Gastroesophageal sphincter (tissue), 4 donors: ENCODE measurements around the gene NMRK1. TPM values are rescaled to one million over a fixed set of nuclear protein-coding genes. Genes with fewer than 3 reads are reported as not detected.

Experiments
- ATAC-seq: fragments of 150-250 bp; one replicate; pipeline ENCODE4 v1.9.1; 2016; ENCODE audit warnings: mild to moderate bottlenecking, moderate library complexity
- H3K27ac ChIP-seq, 4 donors: fragments of 200-600 bp; sonication (generic) in 3 of 4; 1 replicate in 3 of 4; 2 replicates in 1 of 4; pipeline ENCODE4 v1.5.1; 2016 to 2019
- H3K27me3 ChIP-seq: fragments of 200-600 bp; sonication (generic); one replicate; pipeline ENCODE4 v1.5.1; 2019
- H3K36me3 ChIP-seq, 2 donors: fragments of 200-600 bp; sonication (generic); one replicate each; pipeline ENCODE4 v1.5.1; 2019; ENCODE audit warnings: control low read depth in 1 of 2
- H3K4me1 ChIP-seq, 3 donors: fragments of 200-600 bp; sonication (generic); 1 replicate in 2 of 3; 2 replicates in 1 of 3; pipeline ENCODE4 v1.5.1; 2016 to 2019; ENCODE audit warnings: control low read depth in 2 of 3
- H3K4me3 ChIP-seq, 2 donors: fragments of 200-600 bp; sonication (generic); one replicate each; pipeline ENCODE4 v1.5.1; 2019; ENCODE audit warnings: mild to moderate bottlenecking in 1 of 2, moderate library complexity in 1 of 2
- H3K9me3 ChIP-seq, 3 donors: fragments of 200-600 bp; sonication (generic); one replicate each; pipeline ENCODE4 v1.5.1; 2017 to 2019; ENCODE audit warnings: control low read depth in 2 of 3
- EP300 ChIP-seq: sonication (generic); formaldehyde crosslinking; IDR thresholded peaks from one replicate; pipeline ENCODE4 v1.6.1; 2017; ENCODE audit warnings: antibody characterized with exemption, mild to moderate bottlenecking
- POLR2A ChIP-seq, 2 donors: fragments of 450-650 bp; IDR thresholded peaks; one replicate each; pipeline ENCODE4 v1.6.1; 2017; ENCODE audit warnings: antibody characterized with exemption in 2 of 2, mild to moderate bottlenecking in 2 of 2, moderate library complexity in 1 of 2
- POLR2AphosphoS5 ChIP-seq: sonication (generic); formaldehyde crosslinking; IDR thresholded peaks from one replicate; pipeline ENCODE4 v1.6.1; 2017; ENCODE audit warnings: antibody characterized with exemption
- WGBS, 2 donors: methylation state at CpG; one replicate each; pipeline ENCODE4 v1.1.5; 2018; ENCODE audit warnings: low coverage in 1 of 2; 5-methylcytosine and 5-hydroxymethylcytosine counted together
- total RNA-seq, 4 donors: library from RNA; depleted of rRNA; stranded (reverse); fragments of >200 nt; gene quantifications; one replicate each; pipeline ENCODE4 v1.1.0, GENCODE V29; 2016
- TF ChIP-seq, protein P1 (sequence below), 4 experiments: fragments of 200-600 bp in 2 of 4; fragments of 450-650 bp in 2 of 4; sonication (generic) in 1 of 4; IDR thresholded peaks; one replicate each; pipeline ENCODE4 v1.5.1; 2017 to 2019; ENCODE audit warnings: antibody characterized with exemption in 4 of 4, mild to moderate bottlenecking in 2 of 4, moderate library complexity in 2 of 4

The NMRK1 gene
- total RNA-seq, 4 donors from 2014 or later = 6.3 to 21.5 (median 13.6) TPM

DNA sequence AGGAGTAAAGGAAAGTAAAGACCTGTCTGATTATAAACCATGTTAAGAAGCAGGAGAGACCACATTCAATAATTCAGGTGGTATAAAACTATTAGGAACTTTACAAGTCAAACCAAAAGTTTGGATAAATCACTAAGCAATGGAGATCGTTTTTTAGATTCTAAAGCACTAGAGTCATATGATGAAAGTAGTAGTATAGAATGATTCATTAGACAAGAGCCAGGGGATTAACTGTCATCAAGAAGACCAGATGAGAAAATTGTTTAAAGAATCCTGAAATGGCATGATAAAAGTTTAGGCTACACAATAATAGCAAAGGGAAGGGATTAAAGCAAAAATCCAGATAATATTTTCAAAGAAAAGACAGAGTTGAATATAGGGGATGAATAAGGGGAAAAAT lies 46.9 kb downstream of the NMRK1 start:
- TF ChIP-seq, protein P1, sequence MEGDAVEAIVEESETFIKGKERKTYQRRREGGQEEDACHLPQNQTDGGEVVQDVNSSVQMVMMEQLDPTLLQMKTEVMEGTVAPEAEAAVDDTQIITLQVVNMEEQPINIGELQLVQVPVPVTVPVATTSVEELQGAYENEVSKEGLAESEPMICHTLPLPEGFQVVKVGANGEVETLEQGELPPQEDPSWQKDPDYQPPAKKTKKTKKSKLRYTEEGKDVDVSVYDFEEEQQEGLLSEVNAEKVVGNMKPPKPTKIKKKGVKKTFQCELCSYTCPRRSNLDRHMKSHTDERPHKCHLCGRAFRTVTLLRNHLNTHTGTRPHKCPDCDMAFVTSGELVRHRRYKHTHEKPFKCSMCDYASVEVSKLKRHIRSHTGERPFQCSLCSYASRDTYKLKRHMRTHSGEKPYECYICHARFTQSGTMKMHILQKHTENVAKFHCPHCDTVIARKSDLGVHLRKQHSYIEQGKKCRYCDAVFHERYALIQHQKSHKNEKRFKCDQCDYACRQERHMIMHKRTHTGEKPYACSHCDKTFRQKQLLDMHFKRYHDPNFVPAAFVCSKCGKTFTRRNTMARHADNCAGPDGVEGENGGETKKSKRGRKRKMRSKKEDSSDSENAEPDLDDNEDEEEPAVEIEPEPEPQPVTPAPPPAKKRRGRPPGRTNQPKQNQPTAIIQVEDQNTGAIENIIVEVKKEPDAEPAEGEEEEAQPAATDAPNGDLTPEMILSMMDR (IDR thresholded peaks at IDR 0.05) = no peak
- TF ChIP-seq POLR2AphosphoS5 = no peak
- TF ChIP-seq POLR2A (IDR thresholded peaks at IDR 0.05) = no peak
- TF ChIP-seq EP300 = no peak
- no peaks in the 10 kb centered on the region for H3K36me3 ChIP-seq
- no peak overlapping the region for H3K4me3 ChIP-seq
- ATAC-seq = no peak
- no peaks in the 10 kb centered on the region for H3K9me3 ChIP-seq
- H3K27me3 ChIP-seq = no peaks in the 10 kb centered on the region
- H3K27ac ChIP-seq = no peak overlapping the region
- WGBS, 2 donors = 58 to 60% methylated on average over 1 of the region's 1 CpG
- no peaks in the 10 kb centered on the region for H3K4me1 ChIP-seq

DNA sequence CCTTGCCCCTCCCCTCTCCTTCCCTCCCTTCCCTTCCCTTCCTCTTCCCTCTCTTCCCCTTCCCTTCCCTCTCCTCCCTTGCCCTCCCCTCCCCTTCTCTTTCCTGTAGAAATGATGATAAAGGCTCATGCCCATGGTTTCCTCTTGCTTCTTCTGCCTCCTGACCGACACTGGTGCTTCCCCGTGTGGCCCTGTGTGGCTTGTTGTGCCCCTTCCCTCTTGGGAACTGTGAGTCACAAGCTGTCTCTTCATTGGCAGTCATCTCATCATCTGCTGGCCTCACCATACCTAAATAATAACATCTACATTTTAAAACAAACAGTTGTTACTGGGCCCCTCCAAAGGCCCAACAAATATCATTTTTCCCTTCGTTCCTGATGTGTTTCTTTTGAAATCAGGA lies 48.2 kb downstream of the NMRK1 start:
- Histone ChIP-seq H3K9me3 (no peaks in the 10 kb centered on the region), H3K4me3 (no peak overlapping the region), H3K27ac (no peak overlapping the region), H3K4me1 (no peaks in the 10 kb centered on the region), H3K36me3 (no peaks in the 10 kb centered on the region), H3K27me3 (peaks cover 6% of the 10 kb centered on the region)
- TF ChIP-seq POLR2AphosphoS5 (no peak), EP300 (no peak), POLR2A (IDR thresholded peaks at IDR 0.05) (no peak)
- TF ChIP-seq, protein P1 (IDR thresholded peaks at IDR 0.05) = no peak
- no peak for ATAC-seq
- 66 to 87% methylated on average over 3 of the region's 3 CpGs for WGBS, 2 donors

DNA sequence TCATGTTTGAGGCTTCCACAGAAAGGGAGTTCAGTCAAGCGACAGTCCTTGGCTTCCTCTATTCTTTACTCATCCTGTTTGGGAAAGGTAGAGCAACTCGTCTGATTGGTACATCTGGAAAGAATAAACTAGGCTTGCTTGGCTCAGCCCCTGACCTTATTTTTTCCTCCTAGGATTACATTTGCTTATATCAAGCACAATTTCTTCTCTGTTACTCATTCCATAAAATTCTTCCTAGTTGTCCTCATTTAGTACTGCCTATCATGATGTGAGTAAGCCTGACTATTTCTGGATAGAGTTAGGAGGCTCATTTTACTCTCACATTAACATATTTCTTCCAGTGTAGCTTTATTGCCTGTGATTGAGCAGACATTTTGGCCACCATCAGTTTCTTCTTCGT lies 48.9 kb downstream of the NMRK1 start:
- H3K4me1 ChIP-seq = no peaks in the 10 kb centered on the region
- H3K27me3 ChIP-seq = peaks cover 6% of the 10 kb centered on the region
- no peaks in the 10 kb centered on the region for H3K9me3 ChIP-seq
- H3K4me3 ChIP-seq = no peak overlapping the region
- TF ChIP-seq POLR2A (IDR thresholded peaks at IDR 0.05) (no peak), POLR2AphosphoS5 (peak; percentile 27), EP300 (no peak)
- TF ChIP-seq, protein P1 (IDR thresholded peaks at IDR 0.05) = no peak
- H3K36me3 ChIP-seq = no peaks in the 10 kb centered on the region
- whole genome bisulfite sequencing, 2 donors = 20 to 40% methylated on average over 3 of the region's 3 CpGs
- peak overlapping the region in 1 of 4 donors; percentile 9 for H3K27ac ChIP-seq
- ATAC-seq = peak; percentile 57

DNA sequence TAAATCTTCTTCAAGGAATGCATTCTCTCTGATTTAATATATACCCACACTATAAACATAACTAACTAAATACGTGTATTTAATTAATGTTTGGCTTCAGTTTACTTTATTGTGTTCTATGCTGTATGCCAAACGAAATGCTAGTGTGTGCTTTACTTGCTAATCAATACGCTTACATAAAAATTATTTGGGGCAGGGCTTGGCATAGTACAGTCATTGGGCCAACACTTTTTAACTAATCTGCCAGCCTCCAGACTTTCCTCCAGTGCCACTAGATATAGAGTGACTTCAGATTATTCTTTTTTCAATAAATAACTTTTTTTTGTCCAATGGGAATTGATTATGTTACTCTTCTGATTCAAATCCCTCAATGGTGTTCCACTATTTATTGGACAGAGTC lies 51.2 kb downstream of the NMRK1 start:
- H3K27me3 ChIP-seq = peaks cover 6% of the 10 kb centered on the region
- TF ChIP-seq, protein P1 (IDR thresholded peaks at IDR 0.05) = no peak
- TF ChIP-seq POLR2AphosphoS5 (no peak), POLR2A (IDR thresholded peaks at IDR 0.05) (no peak), EP300 (no peak)
- ATAC-seq = no peak
- H3K36me3 ChIP-seq = no peaks in the 10 kb centered on the region
- H3K27ac ChIP-seq = no peak overlapping the region
- H3K4me3 ChIP-seq = no peak overlapping the region
- 84 to 88% methylated on average over 3 of the region's 3 CpGs for WGBS, 2 donors
- no peaks in the 10 kb centered on the region for H3K9me3 ChIP-seq
- H3K4me1 ChIP-seq = no peaks in the 10 kb centered on the region

DNA sequence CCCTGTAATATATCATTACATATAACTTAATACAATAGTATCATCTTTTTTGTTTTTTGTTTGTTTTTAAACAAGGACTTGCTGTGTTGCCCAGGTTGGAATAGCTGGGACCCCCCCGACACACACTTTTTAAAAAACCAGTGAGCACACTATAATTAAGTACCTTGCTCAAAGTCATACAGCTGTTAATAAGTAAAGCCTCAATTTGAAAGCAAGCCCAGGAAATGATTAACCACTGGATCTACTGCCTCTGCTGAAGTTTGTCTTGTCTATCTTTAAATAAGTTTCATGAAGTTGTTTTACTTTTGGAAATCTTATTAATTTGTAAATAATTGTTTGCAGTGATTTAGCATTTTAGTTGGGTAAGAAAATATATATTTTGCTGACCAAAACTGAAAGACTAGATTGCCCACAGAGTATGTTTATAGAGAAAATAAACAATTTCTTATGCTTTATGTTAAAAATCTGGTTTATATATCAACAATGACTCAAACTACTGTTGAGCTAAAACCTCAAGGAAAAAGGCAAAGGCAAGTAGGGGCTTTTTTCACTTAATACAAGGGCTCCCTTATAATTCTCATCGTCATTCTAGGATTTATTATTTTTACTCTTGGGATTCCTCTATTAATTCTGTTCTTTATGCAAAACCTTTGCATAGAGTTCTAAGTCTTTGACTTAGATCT lies 54.0 kb downstream of the NMRK1 start:
- no peak overlapping the region for H3K4me3 ChIP-seq
- no peaks in the 10 kb centered on the region for H3K9me3 ChIP-seq
- H3K4me1 ChIP-seq = peaks cover 0 to under 1% (median 0%) of the 10 kb centered on the region in 3 donors
- no peaks in the 10 kb centered on the region for H3K36me3 ChIP-seq
- H3K27me3 ChIP-seq = peaks cover 6% of the 10 kb centered on the region
- no peak for ATAC-seq
- H3K27ac ChIP-seq = no peak overlapping the region
- 39 to 64% methylated on average over 2 of the region's 2 CpGs for WGBS, 2 donors
- no peak for TF ChIP-seq POLR2A (IDR thresholded peaks at IDR 0.05)
- no peak for TF ChIP-seq EP300
- TF ChIP-seq POLR2AphosphoS5 = no peak
- TF ChIP-seq, protein P1 (IDR thresholded peaks at IDR 0.05) = no peak
